Epidermal melanocyte (primary cell): ENCODE results near the gene PNMT.
"Not testable (repeated sequence)": the region's sequence is repeated elsewhere in the genome, so short reads cannot be mapped to it uniquely, and the experiment has no call there.

Experiments used
- DNase-seq: peaks from one replicate; pipeline ENCODE4 v3.0.0; 2011; ENCODE audit warnings: low spot score; ENCODE audit not compliant: insufficient read length

Gene PNMT

DNA sequence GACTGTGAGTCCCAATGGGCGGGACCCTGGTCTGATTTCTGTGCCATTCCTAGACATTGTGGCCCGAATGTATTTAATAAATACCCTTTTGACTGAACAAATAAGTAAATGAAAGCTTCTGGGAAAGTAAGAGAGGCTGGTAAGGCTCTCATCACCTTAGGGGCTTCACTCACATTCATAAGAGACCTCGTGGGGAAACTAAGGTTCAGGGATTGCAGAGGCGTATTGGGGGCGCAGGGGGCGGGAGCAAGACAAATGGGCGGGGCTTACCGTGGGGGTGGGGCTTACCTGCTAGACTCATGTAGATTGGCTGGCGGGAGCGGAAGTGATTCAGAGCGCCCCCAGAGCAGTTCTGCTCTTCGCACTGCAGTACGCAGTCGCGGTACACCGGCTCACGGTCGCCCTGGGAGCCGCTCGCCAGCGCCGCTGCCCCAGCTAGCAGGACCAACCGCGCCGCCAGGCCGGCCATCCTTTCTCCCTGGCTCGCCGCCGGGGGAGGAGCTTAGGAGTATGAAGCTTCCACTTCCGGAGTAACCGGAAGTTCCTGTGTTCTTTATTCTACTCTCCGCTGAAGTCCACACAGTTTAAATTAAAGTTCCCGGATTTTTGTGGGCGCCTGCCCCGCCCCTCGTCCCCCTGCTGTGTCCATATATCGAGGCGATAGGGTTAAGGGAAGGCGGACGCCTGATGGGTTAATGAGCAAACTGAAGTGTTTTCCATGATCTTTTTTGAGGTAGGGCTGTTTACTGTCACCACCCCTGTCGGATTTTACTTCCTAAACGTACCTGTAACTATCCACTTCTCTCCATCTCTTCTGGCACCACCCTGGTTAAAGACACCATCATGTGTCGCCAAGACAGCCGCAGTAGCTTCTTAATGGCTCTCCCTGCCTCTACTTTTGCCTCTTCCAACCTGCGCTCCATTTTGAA, 19.6 kb downstream of the PNMT start, which contains the start of gene PGAP3:
TSS of gene PGAP3 (minus strand) at position 512 of the 929 bp plus-strand sequence. CDS start at position 469, 43 bp downstream.
- DNase-seq, result peak; percentile 95

DNA sequence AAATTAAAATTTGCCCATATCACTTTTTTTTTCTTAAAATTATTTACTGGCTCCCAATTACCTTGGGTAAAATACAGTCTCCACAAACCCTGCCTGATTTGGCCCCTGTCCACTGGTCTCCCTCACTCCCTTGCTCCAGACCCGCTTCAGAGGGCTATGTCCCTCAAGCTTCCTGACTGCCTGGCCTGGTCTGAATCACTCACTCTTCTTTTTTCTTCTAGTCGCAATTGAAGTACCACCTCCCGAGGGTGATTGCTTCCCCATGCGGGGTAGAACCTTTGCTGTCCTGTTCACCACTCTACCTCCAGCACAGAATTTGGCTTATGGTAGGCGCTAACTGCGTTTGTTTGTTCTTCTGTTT, 20.2 kb downstream of the PNMT start:
- DNase-seq, result no peak

DNA sequence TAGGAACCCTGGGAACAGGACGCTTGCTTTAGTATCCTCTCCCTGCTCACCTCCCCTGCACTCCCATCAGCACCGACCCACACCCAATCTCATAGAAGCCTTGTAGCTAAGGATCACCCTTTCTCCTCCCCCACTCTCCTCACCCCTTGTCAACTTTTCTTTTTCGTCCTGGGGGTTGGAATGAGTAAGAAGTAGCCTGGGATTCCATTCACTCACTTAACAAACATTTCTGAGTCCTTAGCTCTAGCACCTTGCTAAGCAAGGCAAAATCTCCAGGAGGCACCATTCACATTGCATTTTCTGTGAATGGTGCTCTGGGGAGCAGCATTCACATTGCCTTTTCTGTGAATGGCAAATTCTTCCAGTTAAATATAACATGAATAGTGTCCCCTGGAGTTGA, 20.7 kb downstream of the PNMT start:
- DNase-seq, result no peak

DNA sequence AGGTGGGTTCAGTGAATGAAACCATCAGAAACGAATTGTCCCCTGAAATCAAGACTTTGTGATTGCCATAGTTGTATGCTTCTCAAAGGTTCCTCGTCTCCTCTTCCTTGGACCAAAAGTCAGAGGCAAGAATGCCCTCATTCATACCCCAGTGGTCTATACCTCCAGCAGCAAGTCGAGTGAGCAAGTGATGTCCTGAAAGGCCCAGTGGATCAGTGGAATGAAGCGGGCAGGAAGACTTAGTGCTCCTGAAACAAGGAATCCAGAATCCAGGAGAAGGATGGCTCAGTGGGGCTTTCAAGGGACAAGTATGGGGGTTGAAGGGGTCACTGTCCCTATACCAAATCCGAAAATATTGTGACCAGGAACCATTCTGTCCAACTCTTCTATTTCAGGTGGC, 26.3 kb downstream of the PNMT start:
- DNase-seq, result no peak

DNA sequence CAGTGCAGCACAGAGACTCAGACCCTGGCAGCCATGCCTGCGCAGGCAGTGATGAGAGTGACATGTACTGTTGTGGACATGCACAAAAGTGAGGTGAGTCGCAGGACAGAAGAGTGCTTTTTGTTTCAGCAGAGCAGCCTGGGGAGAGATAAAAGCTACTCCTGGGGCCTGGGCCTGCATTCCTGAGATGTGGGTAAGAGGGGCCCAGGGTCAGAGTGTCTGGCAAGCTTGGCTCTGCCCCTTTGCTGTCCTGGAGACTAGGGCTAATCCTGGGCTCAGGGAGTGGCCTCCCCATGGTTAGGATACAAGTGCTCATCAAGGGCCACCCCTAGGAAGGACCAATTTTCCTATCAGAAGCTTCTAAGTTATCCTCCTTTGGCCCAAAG, 26.8 kb downstream of the PNMT start:
- DNase-seq, result no peak

DNA sequence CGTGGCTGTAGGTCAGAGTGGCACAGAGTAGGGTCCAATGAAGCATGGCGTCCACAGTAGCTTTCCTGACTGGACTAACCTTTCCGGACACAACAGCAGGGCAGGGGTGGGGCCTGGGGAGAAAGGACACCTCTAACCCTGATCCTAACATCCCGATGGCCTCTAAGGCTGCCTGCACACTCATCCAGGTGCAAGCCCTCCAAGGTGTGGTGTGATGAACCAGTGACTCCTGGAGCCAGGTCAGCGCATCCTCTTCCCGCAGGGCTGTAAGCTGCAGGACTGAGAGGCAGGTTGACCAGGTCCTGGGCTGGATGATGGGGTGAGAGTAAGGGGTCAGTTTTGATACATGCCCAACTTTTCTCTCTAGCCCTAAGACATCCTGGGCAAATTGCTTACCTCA, 28.5 kb downstream of the PNMT start:
- DNase-seq, result no peak

DNA sequence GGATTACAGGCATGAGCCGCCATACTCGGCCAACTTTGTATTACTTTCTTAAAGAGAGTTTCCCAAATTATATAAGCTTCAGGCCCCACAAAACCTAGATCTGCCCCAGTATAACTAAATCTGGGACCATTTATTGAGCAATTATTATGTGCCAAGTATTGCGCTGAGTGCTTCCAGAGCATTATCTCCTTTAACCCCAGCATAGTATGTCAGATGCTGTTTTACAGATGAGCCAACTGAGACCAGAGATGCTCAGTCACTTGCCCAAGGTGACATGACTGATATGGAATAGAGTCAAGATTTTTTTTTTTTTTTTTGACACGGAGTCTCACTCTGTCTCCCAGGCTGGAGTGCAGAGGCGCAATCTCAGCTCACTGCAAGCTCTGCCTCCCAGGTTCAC, 29.7 kb downstream of the PNMT start:
- no peak for DNase-seq

DNA sequence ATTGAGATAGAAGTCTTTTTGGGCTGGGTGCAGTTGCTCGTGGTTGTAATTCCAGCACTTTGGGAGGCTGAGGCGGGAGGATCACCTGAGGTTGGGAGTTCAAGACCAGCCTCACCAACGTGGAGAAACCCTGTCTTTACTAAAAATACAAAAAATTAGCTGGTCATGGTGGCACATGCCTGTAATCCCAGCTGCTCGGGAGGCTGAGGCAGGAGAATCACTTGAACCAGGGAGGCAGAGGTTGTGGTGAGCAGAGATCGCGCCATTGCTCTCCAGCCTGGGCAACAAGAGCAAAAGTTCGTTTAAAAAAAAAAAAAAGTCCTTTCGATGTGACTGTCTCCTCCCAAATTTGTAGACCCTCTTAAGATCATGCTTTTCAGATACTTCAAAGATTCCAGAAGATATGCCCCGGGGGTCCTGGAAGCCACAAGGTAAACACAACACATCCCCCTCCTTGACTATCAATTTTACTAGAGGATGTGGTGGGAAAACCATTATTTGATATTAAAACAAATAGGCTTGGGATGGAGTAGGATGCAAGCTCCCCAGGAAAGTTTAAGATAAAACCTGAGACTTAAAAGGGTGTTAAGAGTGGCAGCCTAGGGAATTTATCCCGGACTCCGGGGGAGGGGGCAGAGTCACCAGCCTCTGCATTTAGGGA, 31.0 kb downstream of the PNMT start:
- DNase-seq, result not testable (repeated sequence)

DNA sequence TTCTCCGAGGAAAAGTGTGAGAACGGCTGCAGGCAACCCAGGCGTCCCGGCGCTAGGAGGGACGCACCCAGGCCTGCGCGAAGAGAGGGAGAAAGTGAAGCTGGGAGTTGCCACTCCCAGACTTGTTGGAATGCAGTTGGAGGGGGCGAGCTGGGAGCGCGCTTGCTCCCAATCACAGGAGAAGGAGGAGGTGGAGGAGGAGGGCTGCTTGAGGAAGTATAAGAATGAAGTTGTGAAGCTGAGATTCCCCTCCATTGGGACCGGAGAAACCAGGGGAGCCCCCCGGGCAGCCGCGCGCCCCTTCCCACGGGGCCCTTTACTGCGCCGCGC, 31.5 kb downstream of the PNMT start, which contains the start of gene ERBB2:
TSS of gene ERBB2 (plus strand) at position 247 of the 330 bp plus-strand sequence. CDS start 175 bp downstream, outside the sequence.
- DNase-seq, result peak; percentile 78

DNA sequence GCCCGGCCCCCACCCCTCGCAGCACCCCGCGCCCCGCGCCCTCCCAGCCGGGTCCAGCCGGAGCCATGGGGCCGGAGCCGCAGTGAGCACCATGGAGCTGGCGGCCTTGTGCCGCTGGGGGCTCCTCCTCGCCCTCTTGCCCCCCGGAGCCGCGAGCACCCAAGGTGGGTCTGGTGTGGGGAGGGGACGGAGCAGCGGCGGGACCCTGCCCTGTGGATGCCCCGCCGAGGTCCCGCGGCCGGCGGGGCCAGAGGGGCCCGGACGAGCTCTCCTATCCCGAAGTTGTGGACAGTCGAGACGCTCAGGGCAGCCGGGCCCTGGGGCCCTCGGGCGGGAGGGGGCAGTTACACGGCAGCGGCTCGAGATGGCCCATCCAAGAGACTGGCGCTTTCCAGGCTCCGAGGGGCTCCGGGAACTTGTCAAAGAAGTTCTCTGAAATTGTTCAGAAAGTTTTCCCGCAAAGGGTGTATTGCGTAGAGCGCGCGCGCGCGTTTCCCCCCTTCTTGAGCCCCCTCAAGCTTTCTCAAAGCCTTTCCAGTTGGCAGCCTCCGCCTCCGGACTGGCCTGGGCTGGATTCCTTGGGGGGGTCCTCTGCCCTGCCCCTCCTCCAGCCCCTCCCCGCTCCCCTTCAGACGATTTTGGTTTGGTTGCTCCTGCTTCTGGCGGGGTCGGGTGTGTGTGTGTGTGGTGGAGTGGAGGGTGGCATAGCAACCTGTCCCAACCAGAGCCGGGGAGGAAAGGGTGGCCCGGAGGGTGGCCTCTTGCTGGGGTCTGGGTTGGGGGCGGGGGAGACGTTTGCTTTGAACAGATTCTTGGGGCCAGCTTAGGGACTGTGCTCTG, 32.1 kb downstream of the PNMT start:
- DNase-seq, result peak; percentile 49

DNA sequence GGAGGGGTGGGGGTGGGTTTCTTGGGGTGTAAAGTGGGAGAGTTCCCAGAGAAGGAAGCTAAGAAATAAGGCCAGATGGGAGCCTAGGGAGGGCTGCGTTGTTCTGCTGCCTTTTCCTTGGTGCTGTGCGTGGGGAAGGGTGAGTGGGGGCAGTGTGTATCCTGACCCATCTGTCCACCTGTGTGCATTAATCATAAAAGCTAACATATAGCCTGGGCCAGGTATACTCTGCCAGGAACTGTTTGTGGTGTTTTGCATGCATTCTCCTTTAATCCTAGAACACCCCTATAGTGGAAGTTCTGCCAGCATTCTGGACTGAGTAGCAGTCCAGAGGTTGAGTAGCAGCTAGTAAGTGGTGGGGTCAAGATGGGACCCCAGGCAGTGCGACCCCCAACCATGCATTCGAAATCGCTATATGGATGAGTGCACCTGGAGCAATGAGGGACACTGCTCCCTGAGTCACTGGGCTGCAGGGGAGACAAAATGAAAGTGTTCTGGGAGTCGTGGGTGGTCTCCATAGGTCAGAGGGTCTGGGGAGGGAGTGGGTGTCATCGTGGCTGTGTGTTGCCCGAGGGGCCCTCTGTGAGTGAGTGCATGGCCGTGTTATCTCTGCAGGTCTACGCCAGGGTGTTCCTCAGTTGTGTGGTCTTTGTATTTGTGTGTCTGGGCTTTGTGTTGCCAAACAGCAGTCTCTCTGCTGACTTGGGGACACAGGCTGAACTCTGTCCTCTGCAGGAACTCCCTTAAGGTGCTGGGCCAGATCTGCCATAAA, 32.9 kb downstream of the PNMT start:
- DNase-seq, result no peak

DNA sequence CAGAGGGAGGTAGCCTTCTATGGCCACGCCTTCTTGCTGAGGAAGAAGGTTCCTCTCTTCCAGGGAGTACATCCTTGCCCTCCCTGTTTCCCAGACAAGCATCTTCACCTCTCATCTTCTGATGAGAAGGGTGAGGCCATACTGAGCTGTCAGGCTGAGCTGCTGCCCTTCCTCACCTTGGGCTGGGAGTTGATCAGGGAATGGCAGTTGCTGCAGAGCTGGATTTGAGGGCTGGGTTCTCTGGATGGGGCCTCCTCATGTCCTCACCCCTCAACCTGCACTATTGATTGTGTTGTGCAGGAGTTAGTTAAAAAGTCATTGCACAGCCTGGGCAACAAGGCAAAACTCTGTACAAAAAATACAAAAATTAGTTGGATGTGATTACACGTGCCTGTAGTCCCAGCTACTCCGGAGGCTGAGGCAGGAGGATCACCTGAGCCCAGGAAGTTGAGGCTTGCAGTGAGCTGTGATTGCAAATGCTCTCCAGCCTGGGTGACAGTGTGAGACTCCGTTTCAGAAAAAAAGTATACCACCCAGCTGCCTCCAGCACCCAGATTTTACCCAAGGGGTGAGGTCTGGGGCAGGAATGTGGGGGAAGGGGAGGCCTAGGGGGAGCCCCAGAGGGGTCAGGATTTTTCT, 33.6 kb downstream of the PNMT start:
- no peak for DNase-seq

DNA sequence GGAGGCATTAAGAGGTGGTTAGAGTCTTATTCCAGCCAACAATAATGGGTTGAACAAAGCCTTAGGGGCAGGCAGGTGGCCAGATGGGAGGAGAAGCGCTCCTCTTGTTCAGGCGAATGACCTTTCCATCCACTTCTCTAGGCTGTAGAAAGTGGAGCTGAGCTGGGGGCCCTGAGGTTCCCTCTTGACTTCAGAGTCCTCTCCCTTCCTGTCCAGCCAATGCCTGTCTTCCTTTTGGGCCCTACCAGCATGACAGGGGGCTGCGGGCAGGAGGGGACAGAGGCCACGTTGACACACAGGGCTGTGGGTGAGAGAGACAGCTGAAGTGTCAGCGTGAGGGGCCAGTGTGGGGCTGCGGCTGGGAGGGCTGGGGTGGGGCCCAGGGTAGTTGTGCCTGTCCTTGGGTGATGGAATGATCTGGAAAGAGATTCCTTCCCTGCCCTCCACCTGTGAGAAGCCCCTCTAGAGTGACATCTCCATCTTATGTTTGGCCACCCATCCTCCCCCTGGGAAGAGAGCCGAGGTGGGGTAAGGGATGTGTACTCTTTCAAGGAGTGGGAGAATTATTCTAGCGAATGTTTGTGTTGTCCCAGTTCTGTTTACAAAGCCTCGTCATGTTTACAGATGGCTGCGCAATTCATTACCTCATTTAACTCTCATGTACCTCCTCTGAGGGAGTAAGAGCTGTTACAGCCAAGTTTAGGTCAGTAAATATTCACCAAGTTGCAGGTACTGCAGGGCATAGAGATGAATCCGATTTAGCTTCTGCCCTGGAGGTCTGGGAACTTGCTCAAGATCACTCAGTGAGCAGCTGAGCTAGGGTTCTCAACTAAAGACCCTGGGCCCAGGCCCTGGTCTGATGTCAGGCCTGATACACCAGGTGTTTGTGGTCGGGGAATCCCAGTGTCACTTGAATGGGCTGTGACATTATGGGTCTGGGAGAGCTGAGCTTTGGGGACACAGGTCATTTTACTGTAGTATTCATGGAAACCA, 34.9 kb downstream of the PNMT start:
- no peak for DNase-seq

DNA sequence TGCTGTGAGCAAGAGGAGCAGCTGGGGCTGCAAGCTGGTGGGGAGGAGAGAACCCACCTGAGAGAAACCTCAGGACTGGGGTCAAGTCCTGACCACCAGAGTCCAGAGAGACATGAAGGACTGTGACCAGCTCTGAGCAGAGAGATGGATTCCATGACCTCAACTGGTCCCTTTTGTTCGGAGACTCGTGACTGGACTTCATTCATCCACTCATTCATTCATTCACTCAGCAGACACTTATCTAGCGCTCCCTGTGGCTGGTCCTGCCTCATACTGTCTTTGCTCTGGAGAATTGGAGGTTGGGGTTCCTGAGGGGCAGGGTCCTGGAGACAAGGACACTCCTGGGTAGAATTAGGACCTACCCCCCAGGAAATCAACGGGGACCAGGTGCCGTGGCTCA, 35.7 kb downstream of the PNMT start:
- DNase-seq, result no peak

DNA sequence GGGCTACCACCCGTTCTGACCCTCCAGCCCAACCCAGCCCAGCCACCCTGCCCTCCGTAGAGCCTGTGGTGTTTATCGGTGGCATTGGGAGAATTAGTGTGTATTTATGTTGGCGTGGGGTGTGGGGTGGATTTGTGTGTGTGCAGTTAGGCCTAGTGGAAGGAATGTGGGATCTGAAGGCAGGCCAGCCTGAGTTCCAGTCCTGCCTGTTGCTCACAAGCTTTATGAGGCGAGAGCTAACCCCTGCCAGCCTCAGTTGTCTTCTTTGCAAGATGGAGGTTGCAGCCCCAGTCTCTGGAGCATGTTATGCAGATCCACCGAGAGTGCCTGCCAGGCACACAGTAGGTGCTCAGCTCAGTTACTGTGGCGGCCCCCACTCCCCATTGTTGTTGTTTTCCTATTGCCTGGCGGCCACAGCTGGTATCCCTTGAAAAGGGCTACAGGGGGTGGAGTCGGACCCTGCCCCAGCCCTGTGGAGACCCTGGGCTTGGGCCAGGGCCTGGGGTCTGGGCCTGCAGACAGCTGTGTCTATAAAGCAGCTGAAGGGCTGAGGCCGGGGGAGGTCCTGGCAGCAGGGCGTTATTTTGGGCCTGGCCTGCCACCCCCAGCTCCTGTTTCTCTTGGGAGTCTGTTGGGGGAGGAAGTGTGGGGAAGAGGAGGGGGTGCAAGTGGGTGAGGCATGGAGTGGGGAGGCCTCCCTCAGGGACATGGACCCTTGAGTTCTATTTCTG, 36.7 kb downstream of the PNMT start:
- no peak for DNase-seq

DNA sequence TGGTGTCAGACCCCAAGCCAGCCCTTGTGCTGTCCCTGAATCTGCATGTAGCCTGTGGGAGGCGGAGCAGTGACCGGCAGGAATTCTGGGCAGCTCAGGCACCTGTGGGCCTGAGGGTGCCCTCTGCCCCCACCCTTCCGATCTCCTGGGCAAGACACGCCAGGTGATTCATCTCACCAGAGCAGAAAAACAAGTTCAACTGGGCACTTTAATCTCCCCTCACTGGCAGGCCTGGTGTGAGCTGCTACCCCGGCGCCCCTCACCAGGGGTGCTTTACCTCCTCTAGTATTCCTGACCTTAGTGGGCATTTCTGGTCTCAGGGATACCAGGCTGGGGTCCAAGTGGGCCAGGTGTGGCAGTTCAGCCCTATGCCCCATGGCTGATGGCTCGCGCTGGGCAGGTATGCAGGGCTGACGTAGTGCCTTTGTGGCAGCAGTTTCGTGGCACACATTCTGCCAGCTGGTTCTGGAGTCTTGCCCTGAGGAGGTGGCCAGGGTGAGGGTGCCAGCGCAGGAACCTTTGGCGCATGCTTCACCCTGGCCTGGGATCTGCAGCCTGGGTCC, 37.6 kb downstream of the PNMT start:
- no peak for DNase-seq

DNA sequence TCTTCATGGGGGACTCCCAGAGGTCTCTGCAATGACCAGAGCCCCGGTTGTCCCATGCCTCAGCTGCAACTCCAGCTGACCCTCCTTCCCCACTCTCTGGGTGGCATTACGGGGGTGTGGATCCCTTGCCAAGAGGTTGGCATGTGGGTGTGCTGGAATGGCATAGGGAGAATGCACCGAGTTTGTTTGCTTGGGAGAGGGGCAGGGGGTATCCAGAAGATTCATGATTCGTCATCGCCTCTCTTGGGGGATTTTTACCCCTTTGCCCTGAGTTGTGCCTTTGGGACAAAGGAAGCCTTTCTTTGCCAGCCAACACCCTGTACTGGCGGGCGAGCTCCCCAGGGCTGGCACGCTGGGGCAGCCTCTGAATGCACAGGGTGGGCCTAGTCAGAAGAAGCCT, 38.1 kb downstream of the PNMT start:
- DNase-seq, result no peak

DNA sequence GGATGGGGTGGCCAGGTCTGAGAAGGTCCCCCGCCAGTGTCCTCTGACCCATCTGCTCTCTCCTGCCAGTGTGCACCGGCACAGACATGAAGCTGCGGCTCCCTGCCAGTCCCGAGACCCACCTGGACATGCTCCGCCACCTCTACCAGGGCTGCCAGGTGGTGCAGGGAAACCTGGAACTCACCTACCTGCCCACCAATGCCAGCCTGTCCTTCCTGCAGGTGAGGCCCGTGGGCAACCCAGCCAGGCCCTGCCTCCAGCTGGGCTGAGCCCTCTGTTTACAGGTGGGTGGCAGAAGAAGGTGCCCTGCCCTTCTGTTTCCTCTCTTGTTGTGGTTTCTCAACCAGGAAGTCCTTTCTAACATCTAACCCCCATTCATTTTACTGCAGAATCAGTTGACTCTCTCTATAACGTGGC, 38.7 kb downstream of the PNMT start:
- no peak for DNase-seq
